ENCODE measurements around the gene SPRYD4. TPM values are rescaled to one million over a fixed set of nuclear protein-coding genes. Genes with fewer than 3 reads are reported as not detected.
"Not testable (repeated sequence)": the region's sequence is repeated elsewhere in the genome, so short reads cannot be mapped to it uniquely, and the experiment has no call there.

Gene SPRYD4
- total RNA-seq = 1 to 10 TPM; 3.4 TPM

GRCh38 chr12:56468216-56469006 is at the start of gene SPRYD4:
TSS of gene SPRYD4 (plus strand) at chr12:56468578. CDS start at chr12:56468592, 14 bp downstream.
- DNase-seq = peak; percentile 97
- H3K27ac Mint-ChIP-seq = peak within 1 kb of the TSS; percentile 97
- H3K27me3 Mint-ChIP-seq = no peaks in the 10 kb centered on the region
- H3K9me3 Mint-ChIP-seq = no peaks in the 10 kb centered on the region
- H3K4me3 Mint-ChIP-seq = peak within 1 kb of the TSS; percentile 95
- peaks cover 33% of the 10 kb centered on the region for H3K4me1 Mint-ChIP-seq
- peaks cover 26% of the 10 kb centered on the region for H3K36me3 Mint-ChIP-seq

GRCh38 chr12:56420411-56420810 is 48.0 kb upstream of the SPRYD4 start:
- Mint-ChIP-seq H3K27ac (no peak overlapping the region), H3K9me3 (no peaks in the 10 kb centered on the region), H3K36me3 (peaks cover 27% of the 10 kb centered on the region), H3K4me1 (peaks cover 5% of the 10 kb centered on the region), H3K27me3 (no peaks in the 10 kb centered on the region), H3K4me3 (no peak overlapping the region)
- DNase-seq = no peak

GRCh38 chr12:56425193-56425592 is 43.2 kb upstream of the SPRYD4 start:
- Mint-ChIP-seq H3K4me1 (peaks cover 8% of the 10 kb centered on the region), H3K27ac (no peak overlapping the region), H3K27me3 (no peaks in the 10 kb centered on the region), H3K36me3 (peaks cover 41% of the 10 kb centered on the region), H3K4me3 (no peak overlapping the region), H3K9me3 (no peaks in the 10 kb centered on the region)
- DNase-seq = no peak

- DNase-seq = no peak
- Mint-ChIP-seq H3K4me3 (no peak overlapping the region), H3K27me3 (no peaks in the 10 kb centered on the region), H3K9me3 (no peaks in the 10 kb centered on the region), H3K36me3 (peaks cover 38% of the 10 kb centered on the region), H3K27ac (no peak overlapping the region), H3K4me1 (peaks cover 8% of the 10 kb centered on the region)
These were observed 42.4 kb upstream of the SPRYD4 start for GRCh38 chr12:56425940-56426438.

- Mint-ChIP-seq H3K4me1 (no peaks in the 10 kb centered on the region), H3K36me3 (peaks cover 32% of the 10 kb centered on the region), H3K27ac (no peak overlapping the region), H3K27me3 (no peaks in the 10 kb centered on the region), H3K4me3 (no peak overlapping the region), H3K9me3 (no peaks in the 10 kb centered on the region)
- no peak for DNase-seq
These were observed 37.1 kb upstream of the SPRYD4 start for GRCh38 chr12:56431288-56431687.

GRCh38 chr12:56431850-56432249 is 36.5 kb upstream of the SPRYD4 start:
- H3K9me3 Mint-ChIP-seq = no peaks in the 10 kb centered on the region
- DNase-seq = no peak
- no peak overlapping the region for H3K27ac Mint-ChIP-seq
- H3K4me3 Mint-ChIP-seq = no peak overlapping the region
- no peaks in the 10 kb centered on the region for H3K27me3 Mint-ChIP-seq
- H3K36me3 Mint-ChIP-seq = peaks cover 30% of the 10 kb centered on the region
- H3K4me1 Mint-ChIP-seq = no peaks in the 10 kb centered on the region

GRCh38 chr12:56434828-56435227 is 33.5 kb upstream of the SPRYD4 start:
- H3K4me3 Mint-ChIP-seq = no peak overlapping the region
- no peak overlapping the region for H3K27ac Mint-ChIP-seq
- DNase-seq = no peak
- peaks cover 14% of the 10 kb centered on the region for H3K36me3 Mint-ChIP-seq
- H3K4me1 Mint-ChIP-seq = no peaks in the 10 kb centered on the region
- H3K27me3 Mint-ChIP-seq = no peaks in the 10 kb centered on the region
- H3K9me3 Mint-ChIP-seq = no peaks in the 10 kb centered on the region

GRCh38 chr12:56437430-56438176 is 30.8 kb upstream of the SPRYD4 start:
- Mint-ChIP-seq H3K27me3 (no peaks in the 10 kb centered on the region), H3K36me3 (peaks cover 6% of the 10 kb centered on the region), H3K4me1 (peaks cover 3% of the 10 kb centered on the region)

GRCh38 chr12:56443208-56443607 is 25.2 kb upstream of the SPRYD4 start:
- not testable (repeated sequence) for H3K9me3 Mint-ChIP-seq, DNase-seq, H3K4me3 Mint-ChIP-seq, H3K27me3 Mint-ChIP-seq, H3K27ac Mint-ChIP-seq
- peaks cover 10% of the 10 kb centered on the region for H3K4me1 Mint-ChIP-seq
- H3K36me3 Mint-ChIP-seq = peaks cover 29% of the 10 kb centered on the region

More at GRCh38 chr12:56437430-56438176, 30.8 kb upstream of the SPRYD4 start:
- no peak overlapping the region for H3K27ac Mint-ChIP-seq
- no peaks in the 10 kb centered on the region for H3K9me3 Mint-ChIP-seq
- no peak for DNase-seq
- H3K4me3 Mint-ChIP-seq = no peak overlapping the region

GRCh38 chr12:56448860-56449621 is 19.3 kb upstream of the SPRYD4 start, which contains the start of gene TIMELESS:
TSS of gene TIMELESS (minus strand) at chr12:56449426. CDS start at chr12:56434170, 15,256 bp downstream.
- no peaks in the 10 kb centered on the region for H3K27me3 Mint-ChIP-seq
- H3K36me3 Mint-ChIP-seq = peaks cover 23% of the 10 kb centered on the region
- H3K4me3 Mint-ChIP-seq = peak within 1 kb of the TSS; percentile 91
- H3K27ac Mint-ChIP-seq = peak within 1 kb of the TSS; percentile 93
- peaks cover 4% of the 10 kb centered on the region for H3K9me3 Mint-ChIP-seq
- peaks cover 15% of the 10 kb centered on the region for H3K4me1 Mint-ChIP-seq
- DNase-seq = peak; percentile 90

- peaks cover 15% of the 10 kb centered on the region for H3K4me1 Mint-ChIP-seq
- no peak for DNase-seq
- H3K4me3 Mint-ChIP-seq = peak overlapping the region; percentile 91
- H3K36me3 Mint-ChIP-seq = peaks cover 18% of the 10 kb centered on the region
- no peaks in the 10 kb centered on the region for H3K9me3 Mint-ChIP-seq
- H3K27me3 Mint-ChIP-seq = no peaks in the 10 kb centered on the region
- H3K27ac Mint-ChIP-seq = peak overlapping the region; percentile 93
These were observed 18.8 kb upstream of the SPRYD4 start for GRCh38 chr12:56449622-56449984.

GRCh38 chr12:56450241-56450640 is 18.1 kb upstream of the SPRYD4 start:
- H3K27ac Mint-ChIP-seq = no peak overlapping the region

GRCh38 chr12:56451147-56451546 is 17.2 kb upstream of the SPRYD4 start:
- no peak for DNase-seq
- H3K27me3 Mint-ChIP-seq = no peaks in the 10 kb centered on the region
- no peaks in the 10 kb centered on the region for H3K9me3 Mint-ChIP-seq
- no peak overlapping the region for H3K27ac Mint-ChIP-seq
- H3K36me3 Mint-ChIP-seq = peaks cover 14% of the 10 kb centered on the region
- H3K4me3 Mint-ChIP-seq = no peak overlapping the region
- peaks cover 15% of the 10 kb centered on the region for H3K4me1 Mint-ChIP-seq

More at GRCh38 chr12:56450241-56450640, 18.1 kb upstream of the SPRYD4 start:
- Mint-ChIP-seq H3K27me3 (no peaks in the 10 kb centered on the region), H3K4me3 (no peak overlapping the region), H3K4me1 (peaks cover 15% of the 10 kb centered on the region), H3K36me3 (peaks cover 14% of the 10 kb centered on the region), H3K9me3 (no peaks in the 10 kb centered on the region)
- DNase-seq = no peak

- no peak within 1 kb of the TSS for H3K27ac Mint-ChIP-seq
- peaks cover 5% of the 10 kb centered on the region for H3K4me1 Mint-ChIP-seq
- H3K9me3 Mint-ChIP-seq = no peaks in the 10 kb centered on the region
- no peak within 1 kb of the TSS for H3K4me3 Mint-ChIP-seq
- DNase-seq = no peak
- H3K27me3 Mint-ChIP-seq = no peaks in the 10 kb centered on the region
- H3K36me3 Mint-ChIP-seq = no peaks in the 10 kb centered on the region
These were observed 13.8 kb upstream of the SPRYD4 start, which contains the start of gene MIP for GRCh38 chr12:56454557-56454956. TSS of gene MIP (minus strand) at chr12:56454657. CDS start at chr12:56454613, 44 bp downstream.

- H3K4me3 Mint-ChIP-seq = no peak overlapping the region
- H3K27me3 Mint-ChIP-seq = no peaks in the 10 kb centered on the region
- no peaks in the 10 kb centered on the region for H3K4me1 Mint-ChIP-seq
- no peaks in the 10 kb centered on the region for H3K9me3 Mint-ChIP-seq
- H3K36me3 Mint-ChIP-seq = no peaks in the 10 kb centered on the region
- H3K27ac Mint-ChIP-seq = no peak overlapping the region
- DNase-seq = no peak
These were observed 10.6 kb upstream of the SPRYD4 start for GRCh38 chr12:56457817-56458216.

Measured in activated naive CD8-positive, alpha-beta T cell treated with anti-CD3 and anti-CD28 coated beads for 36 hours (primary cell).